Measurements from ENCODE around the gene SHISA9. TPM values are rescaled to one million over a fixed set of nuclear protein-coding genes. Genes with fewer than 3 reads are reported as not detected.

Gene SHISA9
- total RNA-seq, 1 donor from 2014 or later = 3.0 TPM

- Mint-ChIP-seq H3K4me1 (ENCODE audit: low read depth) (no peaks in the 10 kb centered on the region), H3K36me3 (ENCODE audit: insufficient read depth) (no peaks in the 10 kb centered on the region), H3K27me3 (peaks cover 2% of the 10 kb centered on the region), H3K4me3 (ENCODE audit: low read depth) (no peak overlapping the region), H3K9me3 (ENCODE audit: low read depth) (no peaks in the 10 kb centered on the region), H3K27ac (no peak overlapping the region)
- TF ChIP-seq CTCF (IDR thresholded peaks at IDR 0.05; ENCODE audit: unreplicated experiment) = no peak
- DNase-seq (ENCODE audit: low spot score, unreplicated experiment) = no peak
Measured at GRCh38 chr16:13171313-13171712, 269.9 kb downstream of the SHISA9 start.

GRCh38 chr16:13176711-13177110 is 275.3 kb downstream of the SHISA9 start:
- Mint-ChIP-seq H3K36me3 (ENCODE audit: insufficient read depth) (no peaks in the 10 kb centered on the region), H3K27me3 (peaks cover 2% of the 10 kb centered on the region), H3K4me3 (ENCODE audit: low read depth) (no peak overlapping the region), H3K27ac (no peak overlapping the region), H3K9me3 (ENCODE audit: low read depth) (no peaks in the 10 kb centered on the region), H3K4me1 (ENCODE audit: low read depth) (no peaks in the 10 kb centered on the region)
- DNase-seq (ENCODE audit: low spot score, unreplicated experiment) = no peak
- TF ChIP-seq CTCF (IDR thresholded peaks at IDR 0.05; ENCODE audit: unreplicated experiment) = no peak

GRCh38 chr16:13178318-13178717 is 276.9 kb downstream of the SHISA9 start:
- Mint-ChIP-seq H3K27me3 (peaks cover 2% of the 10 kb centered on the region), H3K4me3 (ENCODE audit: low read depth) (no peak overlapping the region)

GRCh38 chr16:13181432-13181831 is 280.0 kb downstream of the SHISA9 start:
- H3K36me3 Mint-ChIP-seq (ENCODE audit: insufficient read depth) = no peaks in the 10 kb centered on the region
- H3K4me3 Mint-ChIP-seq (ENCODE audit: low read depth) = no peak overlapping the region
- H3K4me1 Mint-ChIP-seq (ENCODE audit: low read depth) = no peaks in the 10 kb centered on the region
- no peak for DNase-seq (ENCODE audit: low spot score, unreplicated experiment)
- no peak overlapping the region for H3K27ac Mint-ChIP-seq
- no peak for TF ChIP-seq CTCF (IDR thresholded peaks at IDR 0.05; ENCODE audit: unreplicated experiment)
- no peaks in the 10 kb centered on the region for H3K27me3 Mint-ChIP-seq
- H3K9me3 Mint-ChIP-seq (ENCODE audit: low read depth) = peaks cover 3% of the 10 kb centered on the region

More at GRCh38 chr16:13178318-13178717, 276.9 kb downstream of the SHISA9 start:
- Mint-ChIP-seq H3K36me3 (ENCODE audit: insufficient read depth) (no peaks in the 10 kb centered on the region), H3K9me3 (ENCODE audit: low read depth) (no peaks in the 10 kb centered on the region), H3K27ac (no peak overlapping the region), H3K4me1 (ENCODE audit: low read depth) (no peaks in the 10 kb centered on the region)
- no peak for DNase-seq (ENCODE audit: low spot score, unreplicated experiment)
- no peak for TF ChIP-seq CTCF (IDR thresholded peaks at IDR 0.05; ENCODE audit: unreplicated experiment)

- no peaks in the 10 kb centered on the region for H3K27me3 Mint-ChIP-seq
- no peak for TF ChIP-seq CTCF (IDR thresholded peaks at IDR 0.05; ENCODE audit: unreplicated experiment)
- no peaks in the 10 kb centered on the region for H3K4me1 Mint-ChIP-seq (ENCODE audit: low read depth)
- H3K36me3 Mint-ChIP-seq (ENCODE audit: insufficient read depth) = no peaks in the 10 kb centered on the region
- no peak overlapping the region for H3K4me3 Mint-ChIP-seq (ENCODE audit: low read depth)
- no peak overlapping the region for H3K27ac Mint-ChIP-seq
- no peak for DNase-seq (ENCODE audit: low spot score, unreplicated experiment)
- H3K9me3 Mint-ChIP-seq (ENCODE audit: low read depth) = peaks cover 6% of the 10 kb centered on the region
Measured at GRCh38 chr16:13186813-13187212, 285.4 kb downstream of the SHISA9 start.

Data from progenitor cell of endocrine pancreas (in vitro differentiated cells).